Activated CD8-positive, alpha-beta memory T cell treated with anti-CD3 and anti-CD28 coated beads for 4 hours (primary cell): ENCODE data around the gene SPRR2D.
"Not testable (repeated sequence)": the region's sequence is repeated elsewhere in the genome, so short reads cannot be mapped to it uniquely, and the experiment has no call there.

ENCODE experiments used
- DNase-seq, 2 donors: peaks; one replicate each; pipeline ENCODE4 v3.0.0-alpha.2; 2020; ENCODE audit warnings: low read depth in 2 of 2

The SPRR2D gene

GRCh38 chr1:153011235-153011758 is 29.6 kb downstream of the SPRR2D start:
- not testable (repeated sequence) for DNase-seq

GRCh38 chr1:153001382-153001781 is 39.5 kb downstream of the SPRR2D start, which contains the start of gene SPRR3:
TSS of gene SPRR3 (plus strand) at chr1:153001749. CDS start at chr1:153003021, 1,272 bp downstream.
- DNase-seq = no peak

- no peak for DNase-seq
These were observed 40.6 kb downstream of the SPRR2D start for GRCh38 chr1:153000294-153000693.

GRCh38 chr1:152999818-153000217 is 41.1 kb downstream of the SPRR2D start:
- DNase-seq = no peak

GRCh38 chr1:152998476-152998875 is 42.4 kb downstream of the SPRR2D start:
- DNase-seq = no peak

GRCh38 chr1:152997901-152998300 is 43.0 kb downstream of the SPRR2D start:
- DNase-seq = no peak

GRCh38 chr1:152996633-152997400 is 44.1 kb downstream of the SPRR2D start:
- no peak for DNase-seq

- DNase-seq = no peak
These were observed 45.1 kb downstream of the SPRR2D start for GRCh38 chr1:152995842-152996241.

- DNase-seq = no peak
These were observed 47.7 kb downstream of the SPRR2D start for GRCh38 chr1:152993186-152993585.
